GM21619 (cell line): Measurements from ENCODE around the gene PPP1R14D.
"Not testable (repeated sequence)": the region's sequence is repeated elsewhere in the genome, so short reads cannot be mapped to it uniquely, and the experiment has no call there.

Experiments used
- ATAC-seq: cut with Tn5 transposase; IDR thresholded peaks from one replicate; pipeline ENCODE4 v1.9.1; 2021; ENCODE audit not compliant: unreplicated experiment

The PPP1R14D gene, protein sequence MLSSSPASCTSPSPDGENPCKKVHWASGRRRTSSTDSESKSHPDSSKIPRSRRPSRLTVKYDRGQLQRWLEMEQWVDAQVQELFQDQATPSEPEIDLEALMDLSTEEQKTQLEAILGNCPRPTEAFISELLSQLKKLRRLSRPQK

DNA sequence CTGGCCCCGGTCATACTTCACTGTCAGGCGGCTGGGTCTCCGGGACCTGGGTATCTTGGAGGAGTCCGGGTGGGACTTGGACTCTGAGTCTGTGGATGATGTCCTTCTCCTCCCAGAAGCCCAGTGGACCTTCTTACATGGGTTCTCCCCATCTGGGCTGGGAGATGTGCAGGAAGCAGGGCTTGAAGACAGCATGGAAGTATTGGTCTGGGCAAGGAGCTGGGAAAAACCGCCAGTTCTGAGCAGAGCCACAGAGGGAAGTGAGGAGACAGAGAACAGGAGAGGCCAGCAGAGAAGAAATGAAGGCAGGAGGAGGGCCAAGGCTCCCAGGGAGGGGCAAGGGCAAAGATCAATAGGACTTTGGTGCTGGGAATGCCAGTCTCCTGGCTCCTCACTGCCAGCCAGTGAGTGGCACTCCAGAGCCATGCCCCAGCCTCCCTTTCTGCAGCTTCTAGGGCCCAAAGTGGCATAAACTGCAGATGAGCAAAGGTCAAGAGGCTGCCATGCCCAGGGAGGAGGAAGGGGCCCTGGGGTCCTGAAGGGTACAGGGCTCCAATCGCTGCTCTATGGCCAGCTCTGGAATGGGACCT is at the start of gene PPP1R14D:
PPP1R14D (minus strand) TSS at position 262 of the 590 bp plus-strand sequence; CDS start at position 195, 67 bp downstream.
- no peak for ATAC-seq

DNA sequence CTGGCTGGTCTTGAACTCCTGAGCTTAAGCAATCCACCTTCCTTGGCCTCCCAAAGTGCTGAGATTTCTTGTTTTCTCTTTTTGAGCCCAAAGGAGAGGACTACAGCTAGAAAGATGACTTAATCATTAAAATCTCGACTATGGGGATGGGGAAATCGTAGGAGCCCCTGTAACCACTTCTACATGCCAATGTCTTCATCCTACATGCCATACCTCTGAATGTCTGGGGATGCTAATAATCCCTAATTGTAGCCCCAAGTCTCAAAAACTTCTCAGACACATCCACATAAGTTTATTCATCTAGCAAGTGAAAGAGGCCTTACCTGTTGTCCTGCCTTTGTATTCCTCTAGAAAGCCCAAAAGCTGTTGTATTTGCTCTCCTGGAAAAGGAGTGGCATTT is 49.2 kb upstream of the PPP1R14D start:
- ATAC-seq, result no peak

DNA sequence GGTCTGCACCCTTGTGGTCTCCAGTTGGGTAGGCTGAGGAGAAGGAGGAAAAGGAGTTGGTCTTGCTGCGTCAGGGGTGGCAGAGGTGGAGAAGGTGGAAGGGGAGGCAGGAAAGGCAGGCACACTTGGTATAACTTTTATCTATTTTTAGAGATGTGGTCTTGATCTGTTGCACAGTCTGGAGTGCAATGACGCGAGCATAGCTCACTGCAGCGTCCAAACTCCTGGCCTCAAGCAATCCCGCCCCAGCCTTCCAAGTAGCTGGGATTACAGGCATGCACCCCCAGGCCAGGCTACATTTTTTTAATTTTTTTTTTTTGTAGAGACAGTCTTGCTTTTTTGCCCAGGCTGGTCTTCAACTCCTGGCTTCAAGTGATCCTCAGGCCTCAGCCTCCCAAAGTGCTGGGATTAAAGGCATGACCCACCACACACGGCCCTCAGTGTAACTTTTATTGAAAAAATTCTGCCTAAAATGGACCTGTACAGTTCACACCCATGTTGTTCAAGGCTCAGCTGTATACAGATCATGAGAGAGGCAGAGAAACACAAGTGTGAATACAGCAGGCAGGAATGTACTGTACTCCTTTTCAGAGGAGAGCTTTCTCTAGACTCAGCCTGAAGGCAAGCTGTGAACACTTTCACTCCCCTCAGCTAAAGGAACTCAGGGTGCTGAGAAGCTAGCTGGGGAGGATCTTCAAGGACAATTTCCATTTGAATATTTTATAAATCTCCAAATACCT is 47.7 kb upstream of the PPP1R14D start:
- ATAC-seq, result no peak

DNA sequence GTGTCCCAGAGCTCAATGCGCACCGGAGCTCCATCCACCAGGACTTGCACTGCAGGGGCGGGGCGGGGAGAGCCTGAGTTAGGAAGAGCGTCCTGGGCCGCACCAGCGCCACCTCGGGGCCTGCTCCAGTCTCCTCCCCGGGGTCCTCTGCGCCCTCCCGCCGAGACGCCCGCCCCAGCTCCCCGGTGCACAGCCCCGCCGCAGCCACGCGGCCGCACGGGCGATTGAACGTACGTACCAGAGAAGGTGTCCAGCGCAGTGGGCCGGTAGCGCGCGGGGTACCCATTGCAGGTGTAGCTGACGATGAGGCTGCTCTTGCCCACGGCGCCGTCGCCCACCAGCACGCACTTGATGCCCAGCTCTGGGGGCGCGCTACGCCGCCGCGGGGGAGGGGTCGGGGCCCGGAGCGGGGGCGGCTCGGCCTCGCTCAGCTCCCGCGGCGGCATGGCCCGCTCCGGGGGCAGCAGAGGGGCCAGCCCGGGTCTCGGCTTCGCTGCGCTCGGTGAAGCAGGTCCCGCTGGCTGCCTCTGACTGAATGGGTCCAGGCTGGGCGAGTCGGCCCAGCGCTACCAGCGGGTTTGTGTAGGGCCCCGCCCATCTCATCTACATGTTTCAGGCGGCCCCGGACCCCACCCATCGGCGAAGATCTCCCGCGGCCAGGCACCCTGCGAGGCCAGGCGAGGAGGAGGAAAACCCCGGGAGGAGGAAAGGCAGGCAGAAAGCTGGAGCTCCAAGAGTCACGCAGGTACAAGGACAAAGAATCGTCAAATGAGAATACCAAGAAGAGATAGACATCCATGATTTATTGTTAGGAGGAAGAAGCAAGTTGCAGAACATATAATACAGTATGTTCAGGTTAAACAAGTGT is 45.4 kb upstream of the PPP1R14D start, which contains the start of gene RHOV:
RHOV (minus strand) TSS at position 541 of the 868 bp plus-strand sequence; CDS start at position 446, 95 bp downstream.
- ATAC-seq, result peak; percentile 57

DNA sequence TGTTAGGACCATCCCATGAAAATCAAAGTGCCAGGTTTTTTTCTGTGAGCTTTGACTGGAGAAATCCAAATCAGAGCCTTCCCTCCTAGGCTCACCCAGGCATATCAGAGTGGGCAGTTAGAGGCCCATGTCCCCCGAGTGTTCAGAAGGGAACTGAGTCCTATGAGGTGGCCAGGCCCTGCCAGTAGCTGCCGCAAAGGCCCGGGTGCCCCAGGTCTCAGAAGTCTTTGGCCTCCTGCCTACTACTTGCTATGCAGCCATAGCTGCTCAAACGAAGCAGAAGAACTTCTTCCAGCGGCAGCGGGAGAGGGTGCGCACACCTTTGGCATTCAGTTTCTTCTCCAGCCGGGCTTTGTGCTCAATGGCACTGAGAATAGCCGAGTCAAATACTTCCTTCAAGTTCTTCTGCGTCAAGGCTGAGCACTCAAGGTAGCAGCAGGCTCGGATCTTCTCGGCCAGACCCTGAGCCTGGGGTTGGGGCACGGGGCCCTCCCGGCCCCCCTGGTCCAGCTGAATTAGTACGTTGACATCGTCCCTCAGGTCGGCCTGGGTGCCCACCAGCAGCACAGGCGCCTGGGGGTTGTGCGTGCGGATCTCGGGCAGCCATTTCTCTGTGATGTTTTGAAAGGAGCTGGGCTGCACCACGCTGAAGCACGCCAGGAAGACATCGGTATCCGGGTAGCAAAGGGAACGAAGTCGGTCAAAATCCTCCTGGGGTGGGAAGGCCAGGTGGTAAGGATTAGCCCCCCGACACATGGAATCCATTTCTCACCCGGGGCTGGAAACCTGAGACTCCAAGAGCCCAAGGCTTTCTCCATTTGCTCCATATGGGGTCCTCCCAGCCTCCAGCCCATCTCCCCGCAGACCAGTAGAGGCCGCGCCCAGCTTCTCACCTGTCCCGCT is 44.5 kb upstream of the PPP1R14D start:
- ATAC-seq, result no peak

DNA sequence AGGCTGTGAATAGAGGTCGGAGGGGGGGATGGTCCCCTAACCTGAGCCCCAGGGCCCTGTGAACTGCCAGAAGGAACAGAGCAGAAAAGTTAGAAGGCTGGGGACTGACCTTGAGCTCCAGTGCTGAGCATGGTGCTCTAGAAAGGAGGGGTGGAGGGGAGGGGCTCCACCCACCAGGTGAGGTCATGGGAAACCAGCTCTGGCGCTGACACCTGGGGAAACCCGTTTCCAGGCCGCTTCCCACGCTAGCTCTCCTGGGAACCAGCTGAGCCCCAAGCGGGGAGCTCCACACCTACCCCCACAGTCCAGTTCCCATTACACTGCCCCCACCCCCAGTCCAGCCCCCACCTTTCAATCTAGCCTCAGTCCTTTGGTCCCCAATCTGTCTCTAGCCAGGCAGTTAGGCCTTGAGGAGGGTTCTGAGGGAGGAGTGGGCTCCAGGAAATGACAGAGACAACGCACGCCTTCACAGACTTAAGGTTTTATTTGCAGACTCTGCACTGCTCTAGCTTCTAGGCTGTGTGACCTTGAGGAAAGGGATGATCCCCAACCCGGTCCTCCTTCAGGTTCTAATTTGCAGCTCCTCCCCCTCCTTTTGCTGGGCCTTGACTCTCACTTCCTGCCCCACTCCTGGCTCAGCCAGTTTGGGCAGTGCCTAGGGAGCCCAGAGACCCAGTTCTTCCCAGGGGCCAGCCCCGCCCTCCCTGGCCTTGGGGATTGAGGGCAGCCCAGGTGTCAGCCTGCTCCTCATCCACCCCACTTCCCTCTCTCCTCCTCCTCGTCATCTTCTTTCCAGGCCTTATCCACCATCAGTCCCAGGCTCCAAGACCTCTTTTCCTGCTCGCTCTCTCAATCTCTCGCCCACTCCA is 43.5 kb upstream of the PPP1R14D start:
- no peak for ATAC-seq

DNA sequence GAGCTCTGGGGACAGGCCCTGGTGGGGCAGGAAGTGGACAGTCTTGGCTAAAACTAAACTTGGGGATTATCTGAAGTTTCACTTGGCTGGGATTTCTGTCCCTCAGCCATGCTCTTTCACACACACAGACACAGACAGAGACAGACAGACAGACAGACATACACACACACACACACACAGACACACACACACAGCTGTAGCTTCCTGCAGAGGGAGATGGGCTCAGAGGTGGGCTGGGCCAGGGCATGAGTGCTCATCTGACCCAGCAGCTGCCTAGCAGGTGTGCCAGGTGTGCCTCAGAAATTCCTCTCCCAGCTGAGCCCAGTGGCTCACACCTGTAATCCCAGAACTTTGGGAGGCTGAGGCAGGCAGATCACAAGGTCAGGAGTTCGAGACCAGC is 42.2 kb upstream of the PPP1R14D start:
- no peak for ATAC-seq

DNA sequence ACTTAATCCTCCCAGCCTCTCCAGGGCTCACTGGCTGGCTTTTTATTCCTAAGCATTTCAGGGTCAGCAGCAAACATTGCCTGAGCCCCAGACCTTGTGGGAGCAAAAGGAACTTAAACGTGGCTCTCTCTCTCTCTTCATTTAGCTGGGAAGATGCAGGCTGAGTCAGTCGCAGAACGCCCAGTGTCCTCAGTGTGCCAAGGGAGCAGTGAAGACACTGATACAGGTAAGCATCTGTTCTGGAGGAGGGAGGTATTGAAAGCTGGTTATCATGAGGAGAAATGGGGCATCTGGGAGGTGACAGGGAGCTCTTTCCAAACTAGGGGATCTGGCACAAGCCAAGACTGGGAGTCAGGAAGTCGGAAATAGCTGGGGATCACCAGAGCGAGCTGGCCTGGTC is 41.2 kb upstream of the PPP1R14D start:
- no peak for ATAC-seq

DNA sequence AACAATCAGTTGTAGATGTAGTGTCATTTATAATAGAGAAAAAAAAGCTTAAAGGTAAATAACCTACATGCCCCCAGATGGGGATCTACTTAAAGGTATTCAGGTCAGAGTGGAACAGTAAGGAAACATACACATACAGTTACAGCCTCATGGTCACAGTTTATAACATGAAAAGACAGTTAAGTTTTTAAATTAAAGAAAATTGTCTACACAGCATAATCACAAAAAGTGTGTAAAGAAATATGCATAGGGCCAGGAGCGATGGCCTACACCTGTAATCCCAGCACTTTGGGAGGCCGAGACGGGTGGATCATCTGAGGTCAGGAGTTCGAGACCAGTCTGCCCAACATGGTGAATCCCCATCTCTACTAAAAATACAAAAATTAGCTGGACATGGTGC is 38.7 kb upstream of the PPP1R14D start:
- no peak for ATAC-seq

DNA sequence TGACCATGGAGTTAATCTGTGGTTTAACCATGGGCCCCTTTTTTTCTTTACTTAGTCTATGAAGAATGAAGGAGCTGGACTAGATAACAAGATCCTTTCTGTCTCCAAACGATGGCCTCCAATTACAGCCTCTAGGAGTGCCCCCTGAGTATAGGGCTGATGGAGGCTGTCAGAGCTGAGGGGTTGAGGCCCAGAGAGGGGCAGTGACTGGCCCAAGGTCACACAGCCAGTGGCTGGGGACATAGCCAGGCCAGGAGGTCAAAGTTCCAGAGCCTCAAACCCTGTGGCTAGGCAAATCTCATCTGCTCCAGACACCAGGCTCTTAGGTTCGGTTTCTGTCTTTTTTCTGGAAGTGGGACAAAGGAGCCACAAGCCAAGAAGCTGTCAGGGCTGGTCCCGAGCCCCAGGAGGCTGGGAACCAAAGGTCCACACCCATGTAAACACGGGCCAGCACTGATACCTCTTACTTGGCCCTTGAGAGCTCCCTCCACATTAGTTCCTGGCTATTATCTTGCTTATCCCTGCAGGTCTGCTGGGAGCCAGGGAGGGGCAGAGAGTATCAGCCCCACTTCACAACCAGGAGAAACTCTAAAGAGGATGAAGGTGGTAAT is 35.3 kb upstream of the PPP1R14D start:
- ATAC-seq, result no peak

DNA sequence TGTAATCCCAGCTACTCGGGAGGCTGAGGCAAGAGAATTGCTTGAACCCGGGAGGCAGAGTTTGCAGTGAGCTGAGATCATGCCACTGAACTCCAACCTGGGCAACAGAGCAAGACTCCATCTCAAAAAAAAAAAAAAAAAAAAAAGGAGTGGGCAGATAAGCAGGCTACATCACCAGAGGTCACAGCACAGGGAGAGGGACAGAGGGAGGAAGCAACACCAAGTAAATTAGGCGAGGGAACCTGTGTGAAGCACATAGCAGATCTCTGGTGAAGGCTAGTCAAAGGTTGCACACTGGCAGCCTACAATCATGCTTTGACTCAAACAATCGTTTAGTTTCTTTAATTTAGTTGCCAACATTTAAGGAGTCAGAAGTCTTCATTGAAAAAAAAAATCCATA is 32.6 kb upstream of the PPP1R14D start:
- ATAC-seq, result not testable (repeated sequence)

DNA sequence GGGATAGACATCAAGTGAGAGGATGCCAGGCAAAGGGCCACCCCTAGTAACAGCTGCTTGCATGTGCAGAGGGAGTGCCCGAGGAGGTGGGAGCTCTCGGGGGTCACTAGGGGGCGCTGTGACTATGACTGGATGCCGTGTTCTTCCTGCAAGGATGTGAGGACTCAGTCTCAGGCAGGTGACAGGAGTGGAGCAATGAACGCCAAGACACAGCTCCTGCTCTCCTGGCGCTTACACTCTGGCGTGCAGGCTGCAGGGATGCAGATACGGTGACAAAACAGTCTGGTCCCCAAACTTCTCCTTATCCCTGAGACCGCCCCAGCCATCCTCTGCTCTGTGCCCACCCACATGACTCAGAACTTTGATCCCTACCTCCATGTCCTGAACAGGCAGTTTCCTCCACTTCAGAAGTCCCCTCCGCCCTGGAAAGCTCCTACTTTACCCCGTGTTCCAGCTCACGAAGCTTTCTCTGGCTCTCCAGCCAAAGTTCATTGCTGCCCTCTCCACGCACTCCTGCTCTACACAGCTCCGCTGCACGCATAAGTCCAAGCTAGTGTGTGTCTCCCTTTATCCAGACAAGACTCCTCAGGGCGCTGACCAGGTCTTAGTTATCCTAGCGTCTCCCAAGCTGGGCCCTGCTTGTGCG is 30.8 kb upstream of the PPP1R14D start:
- no peak for ATAC-seq

DNA sequence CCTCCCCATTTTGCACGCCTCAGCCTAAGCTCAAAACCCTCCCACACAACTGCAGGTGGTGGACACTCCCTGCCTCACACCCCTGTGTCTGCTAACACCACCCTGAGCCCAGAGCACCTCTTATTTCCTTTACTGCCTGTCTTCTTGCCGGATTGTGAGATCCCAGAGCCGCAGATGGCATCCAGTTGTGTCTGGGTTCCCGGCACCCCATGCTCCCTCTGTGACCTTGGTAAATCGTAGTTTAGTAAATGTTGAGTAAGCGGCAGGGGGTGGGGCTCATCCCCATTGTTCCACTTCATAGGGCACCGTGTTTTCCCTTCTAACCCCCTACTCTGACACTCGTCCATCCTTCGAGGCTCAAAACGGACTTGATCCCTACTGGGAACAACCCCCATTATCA is 30.2 kb upstream of the PPP1R14D start:
- ATAC-seq, result no peak

DNA sequence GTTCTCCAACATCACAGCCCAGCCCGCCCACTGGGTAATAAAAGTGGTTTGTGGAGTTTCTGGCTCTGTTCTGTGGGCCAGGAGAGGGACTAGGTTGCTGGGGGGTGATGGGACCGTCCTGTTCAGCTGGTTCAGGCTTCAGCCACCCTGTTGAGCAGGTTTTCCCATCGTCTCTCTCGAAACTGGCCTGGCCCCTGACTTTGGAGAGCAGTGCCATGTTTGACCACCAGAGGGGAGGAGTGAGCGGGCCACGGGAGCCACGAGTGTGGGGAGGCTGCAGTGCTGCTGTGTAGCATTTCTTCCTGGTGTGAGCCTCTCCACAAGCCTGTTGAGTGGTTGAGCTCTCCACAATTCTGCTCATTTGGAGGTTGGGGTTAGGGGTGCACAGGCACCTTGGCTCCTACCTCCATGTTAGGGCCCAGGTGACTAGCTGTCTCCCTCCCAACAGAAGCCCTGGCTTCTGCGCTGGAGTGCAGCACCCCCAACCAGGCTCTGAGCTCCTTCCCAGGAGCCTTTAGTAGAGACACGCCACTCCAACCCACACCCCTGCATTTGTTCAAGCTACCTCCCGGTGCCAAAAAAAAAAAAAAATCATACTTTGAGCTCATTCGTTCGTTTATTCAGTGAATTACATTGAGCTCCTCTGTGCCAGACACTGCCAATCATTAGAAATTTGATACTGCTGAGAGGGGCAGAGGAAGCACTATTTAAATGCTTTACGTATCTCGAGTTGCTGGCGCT is 29.3 kb upstream of the PPP1R14D start:
- peak; percentile 54 for ATAC-seq

DNA sequence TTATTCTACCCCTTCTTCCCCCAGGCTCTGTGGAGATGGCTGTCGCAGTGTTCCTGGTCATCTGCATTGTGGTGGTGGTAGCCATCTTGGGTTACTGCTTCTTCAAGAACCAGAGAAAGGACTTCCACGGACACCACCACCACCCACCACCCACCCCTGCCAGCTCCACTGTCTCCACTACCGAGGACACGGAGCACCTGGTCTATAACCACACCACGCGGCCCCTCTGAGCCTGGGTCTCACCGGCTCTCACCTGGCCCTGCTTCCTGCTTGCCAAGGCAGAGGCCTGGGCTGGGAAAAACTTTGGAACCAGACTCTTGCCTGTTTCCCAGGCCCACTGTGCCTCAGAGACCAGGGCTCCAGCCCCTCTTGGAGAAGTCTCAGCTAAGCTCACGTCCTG is 28.2 kb upstream of the PPP1R14D start:
- ATAC-seq, result no peak

DNA sequence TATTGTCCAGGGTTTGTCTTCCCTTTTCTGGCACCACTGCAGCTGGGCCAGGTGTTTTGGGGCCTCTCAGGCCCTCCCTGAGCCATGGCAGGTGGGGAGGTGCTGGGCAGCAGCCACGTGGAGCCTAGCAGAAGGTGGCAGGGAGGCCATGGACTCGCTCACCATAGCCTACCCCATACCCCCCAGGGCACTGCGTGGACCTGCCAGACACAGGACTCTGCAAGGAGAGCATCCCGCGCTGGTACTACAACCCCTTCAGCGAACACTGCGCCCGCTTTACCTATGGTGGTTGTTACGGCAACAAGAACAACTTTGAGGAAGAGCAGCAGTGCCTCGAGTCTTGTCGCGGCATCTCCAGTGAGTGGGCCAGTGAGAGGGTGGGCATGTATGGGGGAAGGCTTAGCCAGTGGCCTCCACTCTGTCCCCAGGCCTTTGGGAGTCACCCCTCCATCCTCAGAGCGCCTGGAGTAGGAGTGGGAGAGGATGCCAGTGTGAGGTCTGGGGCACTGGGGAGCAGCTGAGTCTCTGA is 27.3 kb upstream of the PPP1R14D start:
- no peak for ATAC-seq

DNA sequence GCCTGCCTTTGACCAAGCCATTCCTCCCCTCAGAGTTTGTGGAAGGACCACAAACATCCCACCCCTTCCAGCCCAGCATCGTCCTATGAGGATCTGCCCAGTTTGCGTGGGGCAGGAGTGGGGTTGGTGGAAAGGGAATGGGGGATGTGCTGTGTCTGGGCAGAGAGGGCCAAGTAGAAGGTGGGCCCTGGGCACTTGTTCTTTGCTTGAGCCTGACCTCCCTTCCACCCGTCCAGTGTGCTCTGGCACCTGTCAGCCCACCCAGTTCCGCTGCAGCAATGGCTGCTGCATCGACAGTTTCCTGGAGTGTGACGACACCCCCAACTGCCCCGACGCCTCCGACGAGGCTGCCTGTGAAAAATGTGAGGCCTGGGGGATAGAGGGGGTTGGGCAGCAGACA is 25.7 kb upstream of the PPP1R14D start:
- no peak for ATAC-seq
